K562 (cell line): ENCODE measurements around the gene ZNF667. TPM values are rescaled to one million over a fixed set of nuclear protein-coding genes. Genes with fewer than 3 reads are reported as not detected.
A peak's percentile ranks its signal among the peaks of the same experiment; 100 is the strongest.

Experiments used
- AFF4 ChIP-seq: sonication (generic); formaldehyde crosslinking; IDR thresholded peaks from 2 replicates; pipeline ENCODE4 v1.8.0; 2023; ENCODE audit warnings: mild to moderate bottlenecking, missing genetic modification reagents
- DDX20 ChIP-seq: fragments of 450-650 bp; IDR thresholded peaks from 2 replicates; pipeline ENCODE4 v1.6.1; 2016; ENCODE audit warnings: missing genetic modification characterization, low read depth, mild to moderate bottlenecking, missing compliant biosample characterization, moderate library complexity
- MGA ChIP-seq: fragments of 450-650 bp; IDR thresholded peaks from 2 replicates; pipeline ENCODE4 v1.6.1; 2016; ENCODE audit warnings: mild to moderate bottlenecking, moderate library complexity
- PCBP1 ChIP-seq: fragments of 200-400 bp; formaldehyde crosslinking; IDR thresholded peaks from 2 replicates; pipeline ENCODE4 v1.6.1; 2018; ENCODE audit warnings: mild to moderate bottlenecking, low read depth, low read length; ENCODE audit not compliant: poor library complexity, severe bottlenecking
- RUNX1 ChIP-seq: sonication (generic); IDR thresholded peaks from 2 replicates; pipeline ENCODE4 v1.6.1; 2016; ENCODE audit warnings: antibody characterized with exemption, low read depth
- SREBF2 ChIP-seq: sonication (generic); formaldehyde crosslinking; IDR thresholded peaks from 2 replicates; pipeline ENCODE4 v1.4.0; 2020; ENCODE audit warnings: mild to moderate bottlenecking, missing genetic modification reagents
- SRSF7 ChIP-seq: fragments of 200-400 bp; formaldehyde crosslinking; optimal IDR thresholded peaks from 2 replicates; pipeline ENCODE3; 2017; ENCODE audit warnings: mild to moderate bottlenecking, low read depth, low read length
- TAL1 ChIP-seq: fragments of 450-650 bp; IDR thresholded peaks from 2 replicates; pipeline ENCODE4 v1.6.1; 2016; ENCODE audit warnings: mild to moderate bottlenecking
- ZBTB9 ChIP-seq: fragments of 450-650 bp; formaldehyde crosslinking; IDR thresholded peaks from 2 replicates; pipeline ENCODE4 v1.4.0; 2020; ENCODE audit warnings: mild to moderate bottlenecking, moderate library complexity
- ZKSCAN3 ChIP-seq: fragments of 250-450 bp; sonication (Bioruptor Pico); IDR thresholded peaks from 2 replicates; pipeline ENCODE4 v1.4.0; 2020
- polyA plus RNA-seq, 8 experiments: library from polyadenylated mRNA; depleted of rRNA in 4 of 8; stranded (reverse) in 5 of 8; unstranded in 3 of 8; fragments of >200 nt; fragmentation: Nextera tagmentation in 2 of 8; fragmentation: Illumina TruSeq in 1 of 8; extraction: Ambion mirVana in 2 of 8; extraction: Trizol in 1 of 8; gene quantifications; 2 replicates each; pipeline versions ENCODE4 v1.2.1 to v1.2.3, GENCODE V29; 2011 to 2014; ENCODE audit warnings: inconsistent platforms in 1 of 8, missing spikeins in 1 of 8
- total RNA-seq, 7 experiments: library from RNA; depleted of rRNA in 6 of 7; stranded (reverse); fragments of >200 nt in 6 of 7; fragmentation: Illumina TruSeq in 2 of 7; extraction: Trizol in 2 of 7; gene quantifications; 2 replicates each; pipeline versions ENCODE4 v1.2.1 to v1.2.3, GENCODE V29; 2011 to 2021; ENCODE audit warnings: low replicate concordance in 1 of 7

The ZNF667 gene
- total and polyA plus RNA-seq, 9 of the 15 experiments (the other 6 are each of a cell fraction or from before 2014, with no cell fraction given) = not detected

- TF ChIP-seq MGA (peak; percentile 78), RUNX1 (no peak), ZBTB9 (CRISPR knock-in tag) (peak; percentile 79; the same call in 1 of the 2 replicates), DDX20 (tag) (no peak), AFF4 (CRISPR knock-in tag) (peak; percentile 58; the same call in 1 of the 2 replicates), SRSF7 (no peak), ZKSCAN3 (CRISPR knock-in tag) (no peak), TAL1 (no peak), SREBF2 (CRISPR knock-in tag) (no peak), PCBP1 (no peak)
These were observed 83.8 kb downstream of the ZNF667 start, which contains the start of gene ZNF582 (continued) for GRCh38 chr19:56393119-56394012.
